ENCODE data around the gene TMEM255A. TPM values are rescaled to one million over a fixed set of nuclear protein-coding genes. Genes with fewer than 3 reads are reported as not detected.

The TMEM255A gene
- total RNA-seq, 1 experiment from 2014 or later = 3.8 TPM

- Mint-ChIP-seq H3K4me1 (ENCODE audit: low read depth, unreplicated experiment) (no peaks in the 10 kb centered on the region), H3K4me3 (ENCODE audit: unreplicated experiment) (no peak overlapping the region), H3K9me3 (ENCODE audit: unreplicated experiment) (no peaks in the 10 kb centered on the region), H3K27ac (ENCODE audit: unreplicated experiment) (no peak overlapping the region), H3K36me3 (ENCODE audit: insufficient read depth, unreplicated experiment) (no peaks in the 10 kb centered on the region), H3K27me3 (ENCODE audit: insufficient read depth, unreplicated experiment) (no peaks in the 10 kb centered on the region)
- Histone ChIP-seq H3K4me3 (ENCODE audit: low read depth, low read length) (no peak overlapping the region), H3K36me3 (ENCODE audit: control insufficient read depth, insufficient read depth, low read length) (no peaks in the 10 kb centered on the region), H3K4me1 (no peaks in the 10 kb centered on the region), H3K27me3 (replicated peaks; ENCODE audit: control insufficient read depth, insufficient read depth, low read length) (no peaks in the 10 kb centered on the region), H3K9me3 (no peaks in the 10 kb centered on the region)
- ChIA-PET POLR2A (no interaction called here), CTCF (no interaction called here)
- no peak for TF ChIP-seq CTCF (IDR thresholded peaks at IDR 0.05; ENCODE audit: insufficient read depth in 1 of 2, low read depth in 1 of 2, low read length in 1 of 2, severe bottlenecking in 1 of 2, unreplicated experiment in 1 of 2)
- BruUV-seq (replicated peaks) = no TSS peak
- DNase-seq = no peak
- intact Hi-C loops (cut with micrococcal nuclease; ENCODE audit: unreplicated experiment) = no loop called here
Observed at GRCh38 chrX:120262859-120263708, 48.2 kb downstream of the TMEM255A start.

GRCh38 chrX:120260369-120260768 lies 50.9 kb downstream of the TMEM255A start:
- no peaks in the 10 kb centered on the region for H3K9me3 ChIP-seq
- H3K27me3 ChIP-seq (replicated peaks; ENCODE audit: control insufficient read depth, insufficient read depth, low read length) = no peaks in the 10 kb centered on the region
- DNase-seq = no peak
- no peaks in the 10 kb centered on the region for H3K9me3 Mint-ChIP-seq (ENCODE audit: unreplicated experiment)
- H3K27me3 Mint-ChIP-seq (ENCODE audit: insufficient read depth, unreplicated experiment) = no peaks in the 10 kb centered on the region
- intact Hi-C loops (cut with micrococcal nuclease; ENCODE audit: unreplicated experiment) = no loop called here
- no peaks in the 10 kb centered on the region for H3K4me1 ChIP-seq
- no peaks in the 10 kb centered on the region for H3K36me3 Mint-ChIP-seq (ENCODE audit: insufficient read depth, unreplicated experiment)
- ChIA-PET POLR2A (no interaction called here), CTCF (no interaction called here)
- H3K27ac Mint-ChIP-seq (ENCODE audit: unreplicated experiment) = no peak overlapping the region
- no peak overlapping the region for H3K4me3 ChIP-seq (ENCODE audit: low read depth, low read length)
- no TSS peak for BruUV-seq (replicated peaks)
- no peak overlapping the region for H3K4me3 Mint-ChIP-seq (ENCODE audit: unreplicated experiment)
- H3K4me1 Mint-ChIP-seq (ENCODE audit: low read depth, unreplicated experiment) = no peaks in the 10 kb centered on the region
- H3K36me3 ChIP-seq (ENCODE audit: control insufficient read depth, insufficient read depth, low read length) = no peaks in the 10 kb centered on the region
- TF ChIP-seq CTCF (IDR thresholded peaks at IDR 0.05; ENCODE audit: insufficient read depth in 1 of 2, low read depth in 1 of 2, low read length in 1 of 2, severe bottlenecking in 1 of 2, unreplicated experiment in 1 of 2) = no peak

GRCh38 chrX:120253784-120254183 lies 57.5 kb downstream of the TMEM255A start:
- H3K27ac Mint-ChIP-seq (ENCODE audit: unreplicated experiment) = no peak overlapping the region
- no peaks in the 10 kb centered on the region for H3K27me3 Mint-ChIP-seq (ENCODE audit: insufficient read depth, unreplicated experiment)
- Histone ChIP-seq H3K27me3 (replicated peaks; ENCODE audit: control insufficient read depth, insufficient read depth, low read length) (no peaks in the 10 kb centered on the region), H3K4me1 (no peaks in the 10 kb centered on the region), H3K36me3 (ENCODE audit: control insufficient read depth, insufficient read depth, low read length) (no peaks in the 10 kb centered on the region), H3K9me3 (no peaks in the 10 kb centered on the region), H3K4me3 (ENCODE audit: low read depth, low read length) (no peak overlapping the region)
- no peak overlapping the region for H3K4me3 Mint-ChIP-seq (ENCODE audit: unreplicated experiment)
- intact Hi-C loops (cut with micrococcal nuclease; ENCODE audit: unreplicated experiment) = loop anchor here (5.0 kb wide), 2 partner anchors 214 to 271 kb away; partner anchors contain the start of gene LAMP2
- ChIA-PET POLR2A (no interaction called here), CTCF (no interaction called here)
- peaks cover 14% of the 10 kb centered on the region for H3K36me3 Mint-ChIP-seq (ENCODE audit: insufficient read depth, unreplicated experiment)
- H3K9me3 Mint-ChIP-seq (ENCODE audit: unreplicated experiment) = no peaks in the 10 kb centered on the region
- TF ChIP-seq CTCF (IDR thresholded peaks at IDR 0.05; ENCODE audit: insufficient read depth in 1 of 2, low read depth in 1 of 2, low read length in 1 of 2, severe bottlenecking in 1 of 2, unreplicated experiment in 1 of 2) = no peak
- DNase-seq = no peak
- BruUV-seq (replicated peaks) = no TSS peak
- H3K4me1 Mint-ChIP-seq (ENCODE audit: low read depth, unreplicated experiment) = no peaks in the 10 kb centered on the region
